ENCODE measurements around the gene NOXA1.

DNA sequence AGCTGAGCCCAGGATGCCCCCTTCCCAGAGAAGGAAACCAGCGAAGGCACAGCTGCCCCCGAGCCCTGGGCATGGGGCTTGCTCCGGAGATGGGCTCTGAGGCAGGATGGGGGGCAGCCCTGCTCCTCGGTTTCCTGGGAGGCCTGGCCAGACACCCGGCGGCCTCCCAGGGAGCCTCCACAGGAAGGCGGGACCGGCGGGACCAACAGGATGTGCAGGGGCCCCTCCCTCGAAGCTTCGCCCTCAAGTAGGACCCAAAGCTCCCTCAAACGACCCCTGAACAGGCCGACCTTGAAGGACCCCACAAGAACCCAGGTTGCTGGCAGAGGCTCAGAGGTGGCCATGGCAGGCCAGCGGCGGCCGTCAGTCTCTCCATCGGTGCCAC lies 11.9 kb upstream of the NOXA1 start:
- TF ChIP-seq POLR2A (IDR thresholded peaks at IDR 0.05) = no peak
- TF ChIP-seq, protein P1, sequence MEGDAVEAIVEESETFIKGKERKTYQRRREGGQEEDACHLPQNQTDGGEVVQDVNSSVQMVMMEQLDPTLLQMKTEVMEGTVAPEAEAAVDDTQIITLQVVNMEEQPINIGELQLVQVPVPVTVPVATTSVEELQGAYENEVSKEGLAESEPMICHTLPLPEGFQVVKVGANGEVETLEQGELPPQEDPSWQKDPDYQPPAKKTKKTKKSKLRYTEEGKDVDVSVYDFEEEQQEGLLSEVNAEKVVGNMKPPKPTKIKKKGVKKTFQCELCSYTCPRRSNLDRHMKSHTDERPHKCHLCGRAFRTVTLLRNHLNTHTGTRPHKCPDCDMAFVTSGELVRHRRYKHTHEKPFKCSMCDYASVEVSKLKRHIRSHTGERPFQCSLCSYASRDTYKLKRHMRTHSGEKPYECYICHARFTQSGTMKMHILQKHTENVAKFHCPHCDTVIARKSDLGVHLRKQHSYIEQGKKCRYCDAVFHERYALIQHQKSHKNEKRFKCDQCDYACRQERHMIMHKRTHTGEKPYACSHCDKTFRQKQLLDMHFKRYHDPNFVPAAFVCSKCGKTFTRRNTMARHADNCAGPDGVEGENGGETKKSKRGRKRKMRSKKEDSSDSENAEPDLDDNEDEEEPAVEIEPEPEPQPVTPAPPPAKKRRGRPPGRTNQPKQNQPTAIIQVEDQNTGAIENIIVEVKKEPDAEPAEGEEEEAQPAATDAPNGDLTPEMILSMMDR (IDR thresholded peaks at IDR 0.05) = no peak
